Fibroblast of peridontal ligament (primary cell): ENCODE results near the gene AFF1.

ENCODE experiments used
- DNase-seq: peaks from one replicate; pipeline ENCODE4 v3.0.0-alpha.2; 2010; ENCODE audit errors: extremely low read depth

The AFF1 gene

DNA sequence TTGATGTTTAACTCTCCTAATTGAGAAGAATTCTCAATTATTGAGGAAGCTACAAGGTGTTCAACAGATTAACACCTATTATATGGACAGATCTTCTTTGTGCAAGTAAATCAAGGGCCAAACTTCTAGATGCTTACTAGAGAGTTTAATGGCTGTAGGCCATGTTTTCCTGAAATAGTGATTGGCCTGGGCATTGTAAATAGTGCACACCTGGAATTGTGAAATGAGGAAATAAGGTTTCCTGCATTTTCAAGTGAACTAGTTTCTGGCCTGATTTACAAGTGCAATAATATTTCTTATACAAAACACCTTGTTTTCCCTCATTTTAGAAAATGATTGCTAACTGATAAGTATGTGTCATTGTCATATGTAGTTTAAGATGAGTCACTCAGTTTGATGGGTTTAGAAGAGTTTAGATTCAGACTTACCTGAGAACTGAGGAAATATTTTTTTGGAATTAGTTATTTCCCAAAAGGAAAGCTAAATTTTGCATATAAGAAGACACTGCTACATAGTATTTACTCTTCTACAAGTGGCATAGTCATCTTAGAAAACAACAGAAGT is 21.2 kb downstream of the AFF1 start:
- DNase-seq = no peak

DNA sequence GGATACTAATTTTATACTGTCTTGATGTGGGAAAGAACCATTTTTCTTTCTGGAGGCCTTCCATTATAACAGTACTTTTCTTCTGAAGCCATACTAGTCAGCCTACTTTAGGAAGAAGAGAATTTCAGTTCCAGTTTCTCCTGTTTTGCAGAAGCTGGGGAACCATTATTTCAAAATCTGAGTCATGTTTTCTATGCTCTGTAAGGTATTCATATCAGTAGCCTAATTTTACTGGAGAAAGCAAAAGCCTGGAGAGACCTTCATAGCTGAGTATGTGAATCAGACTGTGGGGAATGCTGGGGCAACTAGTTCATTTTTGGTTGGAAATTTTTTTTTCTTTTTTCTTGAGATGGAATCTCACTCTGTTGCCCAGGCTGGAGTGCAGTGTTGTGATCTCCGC is 22.4 kb downstream of the AFF1 start:
- peak; percentile 83 for DNase-seq

DNA sequence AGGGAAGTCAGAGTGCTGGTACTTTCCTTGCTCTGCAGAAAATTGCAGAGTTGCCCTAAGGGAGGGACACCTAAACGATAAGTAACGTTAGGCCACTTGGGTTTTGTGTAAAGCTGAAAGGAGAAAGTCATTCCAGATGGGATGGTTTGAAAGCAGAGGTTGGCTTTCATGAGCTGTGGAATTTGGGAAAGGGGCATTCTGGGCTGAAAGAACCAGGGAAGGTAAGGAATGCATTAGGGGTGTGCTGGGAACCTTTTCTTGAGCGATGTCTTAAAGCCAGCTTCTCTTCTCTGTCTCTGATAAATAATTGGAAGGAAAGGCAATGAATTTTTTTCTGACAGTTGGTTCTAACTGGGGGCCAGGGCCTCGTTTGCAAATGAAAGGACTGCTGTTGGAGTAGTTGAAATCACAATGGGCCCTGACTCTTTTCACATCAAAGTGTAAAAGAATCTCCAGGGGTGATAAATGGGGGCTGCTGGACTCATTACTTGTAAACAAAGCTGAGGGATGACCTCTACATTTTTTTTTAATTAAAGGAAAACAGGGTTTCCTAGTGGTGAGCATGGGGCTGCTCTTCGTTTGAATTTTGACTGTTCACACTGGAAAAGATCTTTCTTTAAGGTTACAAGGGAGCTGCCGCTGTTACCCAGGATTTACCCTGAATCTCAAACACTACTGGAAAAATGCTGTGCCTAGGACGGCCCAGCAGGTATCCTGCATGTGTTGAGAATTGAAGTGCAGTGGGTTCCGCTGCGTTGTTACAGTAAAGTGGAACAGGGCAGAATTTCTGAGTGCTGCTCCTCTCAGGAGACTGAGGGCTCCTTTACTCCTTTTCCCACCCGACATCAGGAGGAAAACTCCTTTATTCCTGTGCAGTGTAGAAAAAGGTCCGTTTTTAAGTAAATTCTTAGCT is 25.0 kb downstream of the AFF1 start:
- DNase-seq = no peak

DNA sequence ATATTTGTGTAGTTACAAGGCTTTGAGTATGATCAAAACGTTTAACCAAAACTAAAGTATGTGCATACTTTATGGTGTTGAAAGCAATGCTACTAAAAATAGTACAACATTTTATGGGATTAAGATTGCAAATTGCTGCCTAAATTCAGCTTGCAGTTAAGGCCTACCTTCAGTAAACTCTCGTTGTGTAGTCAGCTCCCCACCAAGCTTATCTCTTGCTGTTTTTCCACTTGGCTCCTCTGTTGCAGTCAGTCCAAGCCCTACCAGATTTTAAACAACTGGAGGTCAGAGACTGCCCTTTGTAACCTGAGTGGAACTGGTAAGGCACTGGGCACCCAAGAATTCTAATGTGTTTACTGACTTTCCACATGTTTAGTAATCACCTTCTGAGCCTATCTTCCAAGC is 25.7 kb downstream of the AFF1 start:
- peak; percentile 63 for DNase-seq

DNA sequence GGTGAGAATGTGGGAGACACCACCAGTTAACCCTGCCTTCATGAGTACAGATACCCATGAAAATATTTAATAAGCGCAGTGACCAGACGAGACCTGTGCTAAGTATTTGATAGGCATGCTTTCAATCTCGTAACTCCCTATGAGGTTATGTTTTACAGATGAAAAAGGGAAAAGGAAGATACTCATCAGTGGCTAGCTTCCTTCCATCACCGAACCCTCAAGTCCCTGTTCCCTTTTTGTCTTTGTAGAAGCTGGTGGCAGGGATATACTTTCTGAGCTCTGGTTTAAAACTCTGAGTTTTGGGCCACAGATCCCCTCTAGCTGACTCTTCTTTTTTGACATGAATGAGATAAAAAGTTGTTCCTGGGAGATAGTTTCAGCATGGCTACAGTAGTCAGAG is 26.3 kb downstream of the AFF1 start:
- DNase-seq = no peak

DNA sequence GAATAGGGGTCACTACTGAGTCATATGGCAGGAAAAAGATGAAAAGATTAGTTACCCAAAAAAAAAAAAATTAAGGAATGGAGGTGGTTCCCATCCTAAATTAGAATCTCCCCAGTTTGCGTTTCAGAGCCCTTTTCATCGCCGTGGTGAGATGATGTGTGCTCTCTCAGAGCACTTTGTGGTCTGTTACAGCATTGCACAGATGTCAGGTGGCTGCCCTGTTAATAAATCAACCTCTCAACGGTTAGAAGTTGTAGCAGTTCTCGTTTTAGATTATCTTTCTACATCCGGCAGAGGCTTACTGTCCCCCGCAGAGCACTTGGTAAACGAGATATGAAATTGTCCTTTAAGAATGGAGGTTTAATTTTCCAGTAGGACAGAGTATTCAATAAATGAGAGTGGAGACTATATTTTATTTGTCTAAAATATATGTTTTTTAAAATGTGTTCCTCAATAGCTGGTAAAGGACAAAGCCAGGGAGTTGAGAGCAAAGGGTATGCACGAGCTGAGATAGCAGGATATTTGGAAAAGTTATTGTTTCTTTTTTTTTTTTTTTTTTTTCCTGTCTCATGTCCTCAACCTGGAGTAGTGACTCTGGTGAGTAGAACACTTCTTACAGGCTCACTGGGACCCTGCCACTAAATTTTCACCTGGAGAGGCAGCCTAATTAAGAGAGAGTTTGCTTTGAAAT is 26.9 kb downstream of the AFF1 start:
- no peak for DNase-seq

DNA sequence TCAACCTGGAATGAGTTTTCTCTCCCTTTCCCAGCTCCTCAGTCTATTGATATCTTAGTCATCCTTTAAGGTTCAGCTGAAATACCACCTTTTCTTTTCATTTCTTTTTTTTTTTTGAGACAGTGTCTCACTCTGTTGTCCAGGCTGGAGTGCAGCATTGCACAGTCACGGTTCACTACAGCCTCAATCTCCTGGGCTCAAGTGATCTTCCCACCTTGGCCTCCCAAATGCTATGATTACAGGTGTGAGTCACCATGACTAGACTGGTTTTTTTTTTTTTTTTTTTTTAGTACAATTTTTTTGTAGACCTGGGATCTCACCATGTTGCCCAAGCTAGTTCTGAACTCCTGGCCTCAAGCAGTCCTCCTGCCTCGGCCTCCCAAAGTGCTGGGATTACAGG is 28.9 kb downstream of the AFF1 start:
- no peak for DNase-seq

DNA sequence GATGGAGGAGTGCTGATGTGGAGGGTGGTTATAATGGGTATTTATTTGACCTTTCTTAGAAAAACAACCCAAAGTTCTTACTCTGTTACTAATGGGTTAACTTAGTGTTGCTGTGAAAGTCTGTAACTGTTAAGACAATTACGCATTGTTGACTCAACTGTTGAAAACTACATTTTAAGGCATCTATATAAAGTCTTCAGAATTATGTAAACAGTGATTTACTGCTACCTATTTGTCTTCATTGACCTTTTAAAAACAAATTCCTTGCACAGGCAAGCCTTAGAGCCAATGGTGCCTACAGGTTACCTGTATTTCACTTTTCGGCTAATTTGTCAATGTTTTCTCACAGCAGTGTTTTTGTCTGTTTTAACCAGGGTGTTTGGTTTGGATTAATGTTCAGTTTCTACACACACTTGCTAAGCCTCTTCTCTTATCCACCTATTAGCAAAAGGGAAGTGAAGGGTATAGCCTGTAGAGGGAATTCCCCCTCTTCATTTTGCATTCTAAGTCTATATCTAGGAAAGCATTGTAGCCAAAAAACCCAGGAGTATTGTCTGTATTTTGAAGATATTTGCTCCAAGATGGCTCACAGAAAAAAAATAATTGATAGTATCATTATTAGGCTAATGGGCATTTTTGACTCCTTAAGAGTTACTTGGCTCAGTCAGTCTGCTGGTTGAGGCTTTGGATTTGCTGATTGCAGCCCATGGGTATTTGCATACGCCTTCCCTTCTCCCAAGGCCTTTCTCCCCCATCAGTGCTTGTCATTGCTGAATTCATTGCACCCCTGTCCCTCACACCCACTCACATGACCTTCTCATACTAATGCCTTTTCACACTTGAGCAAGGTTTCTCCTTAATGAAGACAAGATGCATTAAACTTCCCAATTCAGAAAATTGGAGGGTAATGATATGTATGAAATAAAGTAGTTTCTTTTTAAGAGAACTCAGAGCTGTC is 30.5 kb downstream of the AFF1 start:
- DNase-seq = no peak

DNA sequence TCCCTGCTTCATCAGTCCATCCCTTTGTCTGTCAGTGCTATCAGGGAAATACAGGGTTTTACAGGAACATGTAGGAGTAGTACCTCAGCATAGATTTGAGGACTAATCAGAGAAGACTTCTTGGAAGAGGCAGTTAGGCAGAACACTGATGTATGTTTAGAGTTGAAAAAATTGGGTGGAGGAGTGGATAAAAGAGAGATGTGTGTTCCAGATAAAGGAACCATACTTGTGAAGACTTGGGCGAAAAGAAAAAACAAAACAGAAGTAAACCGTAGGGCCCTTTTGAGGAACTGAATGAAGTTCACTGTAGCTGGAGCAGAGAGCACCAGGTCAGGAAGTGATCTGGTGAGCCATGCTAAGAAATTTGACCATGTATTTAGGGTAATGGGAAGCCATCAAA is 32.3 kb downstream of the AFF1 start:
- no peak for DNase-seq

DNA sequence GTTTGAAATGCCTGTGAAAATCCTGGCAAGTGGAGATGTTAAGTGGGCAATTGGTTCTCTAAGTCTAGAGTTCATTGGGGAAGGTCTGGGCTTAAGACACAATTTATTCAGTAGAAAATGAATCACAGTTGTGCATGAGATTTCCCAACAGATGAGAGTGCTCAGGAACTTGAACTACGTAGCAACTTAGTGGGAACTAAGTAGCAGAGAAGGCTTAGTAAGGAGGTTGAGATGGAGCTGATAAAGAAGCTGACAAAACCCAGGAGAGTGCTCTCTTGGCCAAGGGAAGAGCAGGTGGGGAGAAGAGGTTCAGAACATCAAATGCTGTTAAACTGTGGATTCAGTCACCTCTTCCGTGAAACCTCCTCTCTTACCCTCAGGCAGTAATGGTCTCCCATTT is 33.0 kb downstream of the AFF1 start:
- DNase-seq = peak; percentile 16

DNA sequence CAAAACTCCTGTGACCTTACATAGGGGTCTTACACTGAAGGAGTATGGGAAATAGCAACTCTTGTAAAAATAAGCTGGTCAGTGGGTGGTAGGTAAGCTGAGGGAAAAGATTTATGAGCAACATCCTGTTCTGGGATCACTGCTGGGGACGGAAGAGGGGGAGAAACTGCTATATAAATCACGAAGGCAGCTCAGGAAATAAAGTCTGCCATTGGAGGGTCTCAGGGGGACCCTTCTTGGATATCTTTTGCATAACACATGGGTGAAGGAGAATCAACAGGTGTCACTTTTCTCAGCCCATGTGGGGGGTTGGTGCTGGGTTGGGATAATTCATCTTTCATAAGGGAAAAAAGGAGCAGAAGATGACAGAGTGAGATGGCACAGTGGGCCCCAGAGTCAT is 33.7 kb downstream of the AFF1 start:
- DNase-seq = no peak

DNA sequence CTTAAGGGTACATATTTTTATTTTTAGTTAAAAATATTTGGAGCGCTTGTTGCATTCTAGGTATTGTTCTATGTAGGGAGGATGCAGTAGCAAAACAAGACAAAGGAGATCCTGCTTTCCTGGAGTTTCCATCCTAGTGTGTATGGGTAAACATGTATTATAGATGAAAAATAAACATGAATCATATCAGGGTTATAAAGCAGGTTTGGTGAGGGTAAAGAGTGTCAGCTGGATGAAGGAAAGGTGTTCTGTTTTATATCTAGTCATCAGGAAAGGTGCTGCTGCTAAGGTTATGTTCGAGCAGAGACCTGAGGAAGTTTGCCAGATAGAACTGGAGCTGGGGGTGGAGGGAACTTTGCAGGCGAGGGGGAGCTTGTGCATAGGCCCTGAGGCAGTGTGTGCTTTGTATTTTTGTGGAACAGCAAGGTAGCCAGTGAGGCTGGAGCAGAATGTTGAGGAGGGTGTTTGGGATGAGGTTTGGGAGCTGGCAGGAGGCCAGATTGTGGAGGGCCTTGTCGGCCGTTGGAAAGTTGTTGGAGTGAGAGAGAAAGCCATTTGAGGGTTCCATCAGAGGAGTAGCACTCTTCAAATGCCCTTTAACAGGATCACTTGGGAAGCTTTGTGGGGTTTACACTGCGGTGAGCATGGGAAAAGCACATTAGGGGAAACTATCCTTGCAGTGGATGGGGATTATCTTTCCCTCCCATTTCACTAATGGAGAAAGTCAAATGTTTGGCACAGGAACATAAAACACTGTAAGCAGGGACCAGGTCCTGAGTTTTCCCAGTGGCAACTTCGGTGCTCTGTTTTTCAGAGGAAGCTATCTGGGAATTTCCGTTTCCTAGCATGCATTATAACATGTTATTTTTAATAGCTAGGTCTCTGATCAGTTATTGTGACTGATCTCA is 35.9 kb downstream of the AFF1 start:
- no peak for DNase-seq

DNA sequence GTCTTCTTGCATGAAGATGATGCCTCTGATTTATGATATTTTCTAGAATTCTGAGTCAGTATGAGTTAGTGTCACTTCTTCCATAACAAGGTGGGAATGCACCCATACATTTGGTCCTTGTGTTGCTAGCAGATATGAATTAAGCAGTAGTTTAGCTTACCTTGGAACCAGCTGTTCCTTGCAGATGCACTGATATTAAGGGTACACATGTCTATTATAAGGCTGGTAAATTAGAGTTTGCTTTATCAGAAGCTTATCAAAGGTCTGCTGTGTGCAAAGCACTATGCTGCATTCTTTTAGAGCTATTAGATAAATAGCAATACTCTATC is 36.5 kb downstream of the AFF1 start:
- no peak for DNase-seq

DNA sequence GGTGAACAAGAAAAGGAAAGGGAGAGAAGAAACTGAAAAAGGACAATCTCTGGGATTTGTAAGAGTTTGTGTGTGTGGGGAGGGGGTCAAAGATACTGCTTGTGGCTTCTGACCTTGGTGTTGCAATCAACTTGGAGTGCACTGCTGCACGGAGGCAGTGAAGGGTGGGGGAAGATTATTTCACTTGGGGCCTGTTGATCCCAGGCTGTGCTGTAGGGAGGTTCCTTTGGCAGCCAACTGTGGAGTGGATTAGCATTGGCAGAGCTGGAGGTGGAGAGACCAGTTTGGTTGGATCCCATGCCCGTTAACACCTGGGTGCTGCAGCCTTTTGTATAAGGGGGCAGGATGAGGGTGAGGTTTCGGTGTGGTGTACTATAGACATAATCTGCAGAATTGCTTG is 38.2 kb downstream of the AFF1 start:
- no peak for DNase-seq

DNA sequence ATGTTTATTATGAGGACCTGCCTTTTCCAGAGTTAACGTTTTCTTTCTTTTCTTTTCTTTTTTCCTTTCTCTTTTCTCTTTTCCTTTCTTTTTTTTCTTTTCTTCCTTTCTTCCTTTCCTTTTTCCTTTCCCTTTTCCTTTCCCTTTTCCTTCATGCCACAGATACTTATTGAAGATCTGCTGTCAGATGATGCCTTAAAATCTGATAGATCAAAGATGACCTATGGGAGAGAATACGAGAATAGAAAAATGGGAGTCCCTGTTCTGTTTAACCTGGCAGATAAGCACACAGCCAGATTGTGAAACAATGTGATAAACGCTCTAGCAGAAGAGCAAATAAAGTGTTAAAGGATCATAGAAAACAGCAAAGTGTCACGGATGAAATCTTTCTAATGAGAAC is 38.9 kb downstream of the AFF1 start:
- DNase-seq = no peak

DNA sequence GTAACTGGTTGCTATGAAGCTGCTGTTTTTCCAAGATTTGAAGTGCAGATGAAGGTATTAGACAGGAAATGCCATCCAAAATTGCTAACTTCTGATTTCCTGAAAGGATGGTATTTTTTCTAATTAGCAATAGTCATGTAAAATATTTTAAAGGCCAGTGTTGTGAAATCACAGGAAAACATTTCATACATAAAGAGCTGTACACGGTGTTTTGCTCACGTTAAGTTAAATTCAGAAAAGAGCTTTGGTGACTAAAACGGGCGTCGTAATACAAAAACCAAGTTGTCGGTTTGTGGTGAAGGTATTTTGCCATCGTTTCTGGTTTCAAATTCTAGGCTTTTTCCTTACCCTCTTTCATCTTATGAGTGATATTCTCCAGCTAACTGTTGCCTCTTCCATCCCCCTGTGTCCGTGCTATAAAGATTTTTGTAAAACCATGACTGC is 39.8 kb downstream of the AFF1 start:
- no peak for DNase-seq

DNA sequence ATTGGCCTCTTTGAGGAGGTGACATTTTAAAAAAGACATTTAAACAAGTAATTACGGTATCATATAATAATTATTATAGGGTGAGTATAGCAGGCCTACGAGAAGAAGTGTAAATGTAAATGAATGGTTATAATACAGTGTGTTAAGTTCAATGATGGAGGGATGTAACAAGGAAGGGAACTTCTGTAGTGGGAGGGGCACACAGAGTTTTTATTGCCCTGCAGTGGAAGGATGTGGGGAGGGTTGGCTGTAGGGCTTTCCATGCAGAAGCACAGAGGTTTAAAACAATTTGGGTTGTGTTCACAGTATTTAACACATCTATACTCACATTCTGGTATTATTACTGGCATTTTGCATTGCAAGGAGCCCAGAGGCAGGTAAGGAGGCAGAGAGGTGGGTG is 41.1 kb downstream of the AFF1 start:
- DNase-seq = no peak

DNA sequence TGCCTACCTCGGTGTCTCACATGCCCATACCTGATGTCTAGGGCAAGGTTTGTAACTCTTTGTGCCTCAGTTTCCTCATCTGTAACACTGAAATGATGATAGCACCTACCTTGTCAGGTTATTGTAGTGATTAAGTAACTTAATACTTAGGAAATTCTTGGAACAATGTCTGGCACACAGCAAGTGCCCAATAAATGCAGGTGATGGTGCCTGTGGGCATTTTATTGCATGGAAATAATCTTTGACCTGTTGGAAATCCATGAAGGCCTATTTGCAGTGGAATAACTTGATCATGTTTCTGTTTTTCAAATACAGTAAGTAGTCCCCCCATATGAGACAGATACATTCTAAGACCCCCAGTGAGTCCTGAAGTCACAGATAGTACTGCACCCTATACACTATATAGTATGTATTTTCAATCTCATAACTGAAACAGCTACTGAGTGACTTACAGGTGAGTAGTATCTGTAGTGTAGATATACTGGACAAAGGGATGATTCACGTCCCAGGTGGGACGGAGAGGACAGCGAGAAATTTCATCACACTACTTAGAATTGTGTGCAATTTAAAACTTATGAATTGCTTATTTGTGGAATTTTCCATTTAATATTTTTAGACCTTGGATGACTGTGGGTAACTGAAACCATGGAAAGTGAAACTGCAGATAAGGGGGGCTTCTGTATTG is 42.1 kb downstream of the AFF1 start:
- DNase-seq = no peak

DNA sequence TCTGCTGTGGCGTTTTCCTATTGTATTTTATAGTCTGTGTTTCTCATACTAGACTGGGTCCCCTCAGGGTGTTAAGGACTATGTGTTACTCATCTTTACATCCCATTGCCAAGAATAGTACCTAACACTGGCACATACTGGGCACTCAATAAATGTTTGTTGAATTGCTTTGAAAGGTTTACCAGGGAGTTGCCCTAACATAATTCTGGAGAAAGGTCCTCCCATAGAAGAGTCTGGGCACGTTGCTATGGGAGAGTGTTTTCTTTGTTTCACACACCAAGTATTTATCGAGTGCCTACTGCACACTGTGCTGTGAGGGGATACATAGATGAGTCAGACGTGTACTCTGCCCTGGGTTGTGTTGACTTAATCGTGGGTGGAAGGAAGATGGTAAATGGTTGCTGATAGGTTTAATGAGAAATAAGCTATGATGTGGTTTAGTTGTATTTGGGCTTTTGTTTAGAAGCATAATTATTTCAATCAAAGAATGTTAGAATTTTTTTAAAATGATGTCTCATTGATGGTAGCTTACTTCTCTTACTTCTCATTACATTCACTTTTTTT is 42.9 kb downstream of the AFF1 start:
- peak; percentile 41 for DNase-seq

DNA sequence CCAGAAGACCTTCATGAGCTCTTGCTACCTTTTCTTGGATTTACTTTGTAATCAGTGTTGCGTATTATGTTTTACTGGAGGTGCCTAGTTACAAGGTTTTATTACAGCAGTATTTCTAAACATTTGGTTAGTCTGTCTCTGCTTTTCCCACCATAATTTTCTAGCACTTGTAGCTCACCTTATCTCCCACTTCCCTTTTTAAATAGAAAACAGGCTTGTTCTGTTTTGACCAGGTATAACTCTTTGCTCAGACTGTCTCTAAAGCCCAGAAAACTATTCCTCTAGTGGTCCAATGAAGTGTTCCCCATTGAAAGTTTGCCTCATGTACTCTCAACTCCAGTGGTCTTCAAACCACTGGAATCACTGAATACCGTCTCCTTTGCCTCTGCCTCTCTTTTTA is 43.9 kb downstream of the AFF1 start:
- no peak for DNase-seq
